Stimulated activated CD8-positive, alpha-beta memory T cell treated with anti-CD3 and anti-CD28 coated beads, Interleukin-15, amount 100 ng/mL, for 48 hours (primary cell): ENCODE results near the gene ADAMTS19.
A peak's percentile ranks its signal among the peaks of the same experiment; 100 is the strongest.

ENCODE experiments used
- DNase-seq, 2 donors: peaks; one replicate each; pipeline ENCODE4 v3.0.0-alpha.2; 2020; ENCODE audit warnings: low read depth in 2 of 2

The ADAMTS19 gene

GRCh38 chr5:129767927-129768380 is 307.9 kb downstream of the ADAMTS19 start:
- peak; percentile 34 to 49 for DNase-seq

GRCh38 chr5:129768735-129769134 is 308.6 kb downstream of the ADAMTS19 start:
- no peak for DNase-seq

GRCh38 chr5:129770024-129770820 is 310.1 kb downstream of the ADAMTS19 start:
- DNase-seq = no peak

GRCh38 chr5:129771058-129771838 is 311.1 kb downstream of the ADAMTS19 start:
- DNase-seq = peak; percentile 8 to 18

- DNase-seq = no peak
Observed at GRCh38 chr5:129773376-129773775, 313.3 kb downstream of the ADAMTS19 start.

- no peak for DNase-seq
Observed at GRCh38 chr5:129781594-129781993, 321.5 kb downstream of the ADAMTS19 start.
